GM12872 (cell line): ENCODE measurements around the gene STT3B.

Experiments
- TF ChIP-seq, protein P1 (sequence below): IDR thresholded peaks from 3 replicates; pipeline ENCODE4 v1.5.1; 2011; ENCODE audit warnings: low read depth, mild to moderate bottlenecking, low read length, moderate library complexity; ENCODE audit not compliant: insufficient read depth

Gene STT3B

DNA sequence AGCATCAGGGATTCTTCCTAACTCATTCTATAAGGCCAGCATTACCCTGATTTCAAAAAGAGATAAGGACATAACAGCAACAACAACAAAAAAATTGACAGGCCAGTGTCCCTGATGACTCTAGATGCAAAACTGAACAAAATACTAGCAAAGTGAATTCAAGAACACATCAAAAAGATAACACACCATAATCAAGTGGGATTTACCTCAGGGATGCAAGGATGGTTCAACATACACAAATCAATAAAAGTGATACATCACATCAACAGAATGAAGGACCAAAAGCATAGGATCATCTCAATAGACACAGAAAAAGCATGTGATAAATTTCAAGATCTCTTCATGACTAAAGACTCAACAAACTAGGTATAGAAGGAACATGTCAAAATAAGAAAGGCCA lies 119.6 kb downstream of the STT3B start:
- TF ChIP-seq, protein P1, sequence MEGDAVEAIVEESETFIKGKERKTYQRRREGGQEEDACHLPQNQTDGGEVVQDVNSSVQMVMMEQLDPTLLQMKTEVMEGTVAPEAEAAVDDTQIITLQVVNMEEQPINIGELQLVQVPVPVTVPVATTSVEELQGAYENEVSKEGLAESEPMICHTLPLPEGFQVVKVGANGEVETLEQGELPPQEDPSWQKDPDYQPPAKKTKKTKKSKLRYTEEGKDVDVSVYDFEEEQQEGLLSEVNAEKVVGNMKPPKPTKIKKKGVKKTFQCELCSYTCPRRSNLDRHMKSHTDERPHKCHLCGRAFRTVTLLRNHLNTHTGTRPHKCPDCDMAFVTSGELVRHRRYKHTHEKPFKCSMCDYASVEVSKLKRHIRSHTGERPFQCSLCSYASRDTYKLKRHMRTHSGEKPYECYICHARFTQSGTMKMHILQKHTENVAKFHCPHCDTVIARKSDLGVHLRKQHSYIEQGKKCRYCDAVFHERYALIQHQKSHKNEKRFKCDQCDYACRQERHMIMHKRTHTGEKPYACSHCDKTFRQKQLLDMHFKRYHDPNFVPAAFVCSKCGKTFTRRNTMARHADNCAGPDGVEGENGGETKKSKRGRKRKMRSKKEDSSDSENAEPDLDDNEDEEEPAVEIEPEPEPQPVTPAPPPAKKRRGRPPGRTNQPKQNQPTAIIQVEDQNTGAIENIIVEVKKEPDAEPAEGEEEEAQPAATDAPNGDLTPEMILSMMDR: no peak

DNA sequence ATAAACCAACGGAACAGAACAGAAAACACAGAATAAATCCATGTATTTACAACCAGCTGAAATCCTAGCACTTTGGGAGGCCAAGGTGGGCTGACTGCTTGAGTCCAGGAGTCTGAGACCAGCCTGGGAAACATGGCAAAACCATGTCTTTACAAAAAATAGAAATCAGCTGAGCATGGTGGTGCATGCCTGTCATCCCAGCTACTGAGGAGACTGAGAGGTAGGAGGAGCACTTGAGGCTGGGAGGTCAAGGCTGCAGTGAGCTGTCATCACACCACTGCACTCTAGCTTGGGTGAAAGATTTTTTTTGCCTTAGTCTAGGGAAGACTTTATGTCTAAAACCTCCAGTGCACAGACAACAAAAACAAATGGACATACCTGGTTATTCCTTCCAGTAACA lies 120.7 kb downstream of the STT3B start:
- TF ChIP-seq, protein P1: no peak

DNA sequence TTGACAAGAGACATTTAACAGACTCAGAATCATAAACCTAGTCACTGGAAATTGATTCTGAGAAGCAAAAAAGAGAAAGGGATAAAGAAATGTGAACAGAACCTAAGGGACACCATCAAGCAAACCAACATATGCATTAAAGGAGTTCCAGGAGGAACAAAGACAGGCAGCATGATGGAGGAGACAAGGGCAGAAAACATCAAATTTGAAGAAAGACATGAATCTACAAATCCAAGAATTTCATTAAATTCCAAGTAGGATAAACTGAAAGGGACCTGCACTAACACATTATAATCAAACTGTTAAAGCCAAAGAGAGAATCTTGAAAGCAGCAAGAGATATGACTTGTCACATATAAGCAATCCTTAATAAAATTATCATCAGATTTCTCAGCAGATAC lies 122.3 kb downstream of the STT3B start:
- TF ChIP-seq, protein P1: no peak

DNA sequence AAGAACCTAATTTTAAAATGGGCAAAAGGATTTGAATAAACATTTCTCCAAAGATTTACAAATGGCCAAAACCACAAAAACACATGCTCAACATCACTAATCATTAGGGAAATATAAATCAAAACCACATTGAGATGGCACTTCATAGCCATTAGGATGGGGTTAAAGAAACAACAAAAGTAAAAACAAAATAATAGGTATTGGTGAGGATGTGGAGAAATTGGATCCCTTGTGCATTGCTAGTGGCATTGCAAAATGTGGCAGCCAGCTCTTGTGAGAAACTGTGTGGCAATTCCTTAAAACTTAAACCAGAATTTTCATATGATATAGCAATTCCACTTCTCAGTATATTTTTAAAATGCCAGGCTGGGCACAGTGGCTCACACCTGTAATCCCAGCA lies 126.5 kb downstream of the STT3B start:
- TF ChIP-seq, protein P1: no peak

DNA sequence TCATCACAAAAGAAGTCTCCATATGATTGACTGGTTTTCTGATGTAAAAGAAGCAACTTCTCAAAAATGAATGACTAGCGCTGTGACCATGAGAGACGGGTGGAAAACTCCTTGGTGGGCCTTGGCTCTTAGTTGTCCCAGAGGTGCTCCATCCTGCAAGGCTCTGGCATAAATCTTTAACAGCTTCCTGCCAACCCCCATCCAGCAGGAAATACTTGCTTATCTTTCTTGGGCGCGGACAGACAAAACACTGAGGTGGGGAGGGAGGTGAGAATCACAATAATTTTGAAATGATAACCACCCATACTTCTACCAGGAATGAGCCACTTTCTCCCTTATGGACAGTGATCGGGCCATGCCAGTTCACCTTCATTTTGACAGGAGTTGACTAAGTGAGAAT lies 128.6 kb downstream of the STT3B start:
- TF ChIP-seq, protein P1: no peak

DNA sequence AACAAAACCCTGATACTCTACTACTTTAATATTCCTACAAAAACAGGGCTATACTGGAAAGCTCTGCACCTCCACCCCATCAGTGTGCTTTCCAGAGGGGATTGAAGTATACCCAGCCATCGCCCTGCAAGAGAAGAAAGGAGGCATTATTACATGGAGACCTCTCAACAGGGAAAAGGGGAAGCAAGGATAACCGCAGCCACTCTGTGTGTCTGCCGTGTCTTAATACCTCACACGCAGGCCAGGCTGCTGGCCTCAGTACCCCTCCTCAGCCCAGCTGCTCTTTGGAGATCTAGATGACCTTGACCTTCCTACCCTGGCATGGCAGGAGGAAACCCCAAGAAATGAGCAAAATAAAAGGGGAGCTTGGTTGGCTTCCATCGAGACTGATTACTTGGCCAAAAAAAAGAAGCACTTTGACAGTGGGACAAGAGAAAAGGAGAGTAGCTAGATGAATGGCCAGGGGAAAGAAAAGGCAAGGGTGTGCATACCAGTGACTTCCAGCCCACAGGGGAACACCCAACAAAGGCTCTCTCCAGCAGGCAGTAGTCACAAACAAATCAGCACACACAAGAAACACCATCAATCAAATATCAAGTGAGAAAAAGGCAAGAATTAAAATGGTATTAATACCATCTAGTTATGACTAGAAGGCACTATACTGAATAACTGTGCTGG lies 129.4 kb downstream of the STT3B start:
- TF ChIP-seq, protein P1: no peak

DNA sequence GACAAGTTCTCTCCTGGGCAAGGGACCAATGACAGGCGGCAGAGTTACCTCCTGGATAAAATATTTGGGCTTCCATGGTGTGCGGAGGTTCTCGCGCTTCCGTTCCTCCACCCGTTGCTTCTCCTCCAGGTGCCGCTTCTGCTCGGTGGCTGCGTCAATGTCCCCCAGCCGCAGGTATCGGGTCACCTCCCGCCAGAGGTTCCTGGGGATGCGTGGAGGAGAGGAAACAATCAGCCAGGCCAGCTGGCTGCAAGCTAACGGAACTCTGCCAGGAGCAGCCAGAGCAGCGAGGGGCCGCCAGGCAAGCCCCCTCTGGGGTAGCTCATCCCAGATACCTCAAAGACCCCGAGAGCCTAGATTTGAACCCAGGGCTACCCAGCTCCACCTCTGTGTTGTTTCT lies 131.3 kb downstream of the STT3B start:
- TF ChIP-seq, protein P1: no peak

DNA sequence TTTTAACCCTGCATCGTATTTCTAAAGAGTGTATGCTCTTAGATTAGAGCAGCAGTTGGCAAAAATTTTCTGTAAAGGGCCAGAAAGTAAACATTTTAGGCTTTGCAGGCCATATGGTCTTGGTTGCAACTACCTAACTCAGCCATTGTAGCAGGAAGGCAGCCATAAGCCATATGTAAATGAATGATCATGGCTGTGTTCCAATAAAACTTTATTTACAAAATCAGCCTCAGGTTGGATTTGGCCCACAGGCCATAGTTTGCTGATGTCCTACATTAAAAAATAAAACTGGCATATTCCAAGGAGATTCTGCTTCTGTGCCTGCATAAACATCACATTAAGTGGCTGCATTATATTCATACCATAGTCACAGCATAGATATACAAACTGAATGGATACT lies 134.9 kb downstream of the STT3B start:
- TF ChIP-seq, protein P1: no peak
